Measurements from ENCODE around the gene NIPAL3.
"Not testable (repeated sequence)": the region's sequence is repeated elsewhere in the genome, so short reads cannot be mapped to it uniquely, and the experiment has no call there.

NIPAL3 gene

DNA sequence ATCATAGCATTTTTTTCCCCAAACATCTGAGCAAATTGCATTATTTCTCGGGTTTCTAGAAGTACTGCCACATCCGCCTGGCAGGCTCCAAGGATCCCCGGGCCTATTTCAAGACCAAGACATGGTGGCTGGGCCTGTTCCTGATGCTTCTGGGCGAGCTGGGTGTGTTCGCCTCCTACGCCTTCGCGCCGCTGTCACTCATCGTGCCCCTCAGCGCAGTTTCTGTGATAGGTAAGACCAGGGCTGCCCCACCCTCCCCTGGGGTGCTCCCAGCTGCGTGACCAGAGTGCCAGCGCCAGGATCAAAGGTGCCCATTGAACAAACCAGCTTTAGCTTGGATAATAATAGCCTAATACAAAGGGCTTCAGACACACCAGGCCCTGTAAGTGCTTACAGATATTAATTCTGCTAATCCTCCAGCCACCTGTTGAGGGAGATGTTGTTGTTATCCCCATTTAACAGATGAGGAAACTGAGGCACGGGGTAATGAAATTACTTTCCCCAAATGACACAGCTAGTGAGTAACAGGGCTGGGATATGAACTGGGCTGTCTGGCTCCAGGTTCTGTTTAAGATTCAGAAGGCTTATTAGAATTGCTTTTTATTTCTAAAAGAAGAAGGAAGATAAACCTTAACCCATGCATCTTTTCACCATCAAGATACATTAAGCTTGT is 26.5 kb downstream of the NIPAL3 start:
- H3K4me3 ChIP-seq (ENCODE audit: low read depth, low read length) = no peak overlapping the region
- DNase-seq (ENCODE audit: low read depth) = no peak

DNA sequence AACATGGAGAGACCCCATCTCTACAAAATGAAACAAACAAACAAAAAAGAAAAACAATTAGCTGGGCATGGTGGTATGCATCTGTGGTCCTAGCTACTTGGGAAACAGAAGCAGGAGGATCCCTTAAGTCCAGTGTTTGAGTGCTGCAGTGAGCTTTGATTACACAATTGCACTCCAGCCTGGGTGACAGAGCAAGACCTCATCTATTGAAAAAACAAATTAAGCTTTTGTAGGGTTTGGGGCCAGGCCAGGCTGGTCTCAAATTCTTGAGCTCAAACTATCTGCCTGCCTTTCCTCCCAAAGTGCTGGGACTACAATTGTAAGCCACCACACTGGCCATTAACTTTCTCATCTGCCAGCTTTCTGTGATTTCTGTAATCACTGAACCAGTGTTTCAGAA is 27.2 kb downstream of the NIPAL3 start:
- TF ChIP-seq, protein P1, sequence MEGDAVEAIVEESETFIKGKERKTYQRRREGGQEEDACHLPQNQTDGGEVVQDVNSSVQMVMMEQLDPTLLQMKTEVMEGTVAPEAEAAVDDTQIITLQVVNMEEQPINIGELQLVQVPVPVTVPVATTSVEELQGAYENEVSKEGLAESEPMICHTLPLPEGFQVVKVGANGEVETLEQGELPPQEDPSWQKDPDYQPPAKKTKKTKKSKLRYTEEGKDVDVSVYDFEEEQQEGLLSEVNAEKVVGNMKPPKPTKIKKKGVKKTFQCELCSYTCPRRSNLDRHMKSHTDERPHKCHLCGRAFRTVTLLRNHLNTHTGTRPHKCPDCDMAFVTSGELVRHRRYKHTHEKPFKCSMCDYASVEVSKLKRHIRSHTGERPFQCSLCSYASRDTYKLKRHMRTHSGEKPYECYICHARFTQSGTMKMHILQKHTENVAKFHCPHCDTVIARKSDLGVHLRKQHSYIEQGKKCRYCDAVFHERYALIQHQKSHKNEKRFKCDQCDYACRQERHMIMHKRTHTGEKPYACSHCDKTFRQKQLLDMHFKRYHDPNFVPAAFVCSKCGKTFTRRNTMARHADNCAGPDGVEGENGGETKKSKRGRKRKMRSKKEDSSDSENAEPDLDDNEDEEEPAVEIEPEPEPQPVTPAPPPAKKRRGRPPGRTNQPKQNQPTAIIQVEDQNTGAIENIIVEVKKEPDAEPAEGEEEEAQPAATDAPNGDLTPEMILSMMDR (IDR thresholded peaks at IDR 0.05; ENCODE audit: insufficient read depth, low read depth, low read length, missing control alignments) = no peak
- H3K4me3 ChIP-seq (ENCODE audit: low read depth, low read length) = no peak overlapping the region
- no peak for DNase-seq (ENCODE audit: low read depth)

More for the DNA sequence above, 26.5 kb downstream of the NIPAL3 start:
- TF ChIP-seq, protein P1 (IDR thresholded peaks at IDR 0.05; ENCODE audit: insufficient read depth, low read depth, low read length, missing control alignments) = no peak

DNA sequence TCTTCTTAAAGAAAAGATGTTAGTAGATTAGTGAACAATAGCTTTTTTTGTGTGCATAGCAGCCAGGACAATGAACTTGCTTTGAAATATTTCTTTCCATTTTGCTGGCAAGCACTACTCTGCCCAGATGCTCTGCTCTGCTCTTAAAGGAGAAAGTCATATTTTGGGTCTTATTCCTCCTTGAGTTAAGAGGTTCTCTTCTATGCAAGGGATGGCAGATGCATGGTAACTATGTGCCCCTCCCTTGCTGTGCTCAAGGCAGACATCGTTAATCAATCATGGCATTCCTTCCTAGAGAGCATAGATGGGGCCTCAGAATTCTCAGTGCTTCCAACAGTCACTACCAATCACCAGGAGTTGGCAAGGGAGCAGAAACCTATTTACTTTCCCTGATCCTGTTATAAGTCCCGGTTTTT is 27.6 kb downstream of the NIPAL3 start:
- DNase-seq (ENCODE audit: low read depth) = no peak
- H3K4me3 ChIP-seq (ENCODE audit: low read depth, low read length) = no peak overlapping the region
- TF ChIP-seq, protein P1 (IDR thresholded peaks at IDR 0.05; ENCODE audit: insufficient read depth, low read depth, low read length, missing control alignments) = no peak

DNA sequence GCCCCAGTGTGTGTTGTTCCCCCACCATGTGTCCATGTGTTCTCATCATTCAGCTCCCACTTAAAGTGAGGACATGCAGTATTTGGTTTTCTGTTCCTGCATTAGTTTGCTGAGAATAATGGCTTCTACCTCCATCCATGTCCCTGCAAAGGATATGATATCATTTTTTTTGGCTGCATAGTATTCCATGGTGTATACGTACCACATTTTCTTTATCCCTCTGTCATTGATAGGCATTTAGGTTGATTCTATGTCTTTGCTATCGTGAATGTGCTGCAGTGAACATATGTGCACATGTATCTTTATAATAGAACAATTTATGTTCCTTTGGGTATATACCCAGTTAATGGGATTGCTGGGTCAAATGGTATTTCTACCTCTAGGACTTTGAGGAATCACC is 30.8 kb downstream of the NIPAL3 start:
- H3K4me3 ChIP-seq (ENCODE audit: low read depth, low read length); DNase-seq (ENCODE audit: low read depth): not testable (repeated sequence)

DNA sequence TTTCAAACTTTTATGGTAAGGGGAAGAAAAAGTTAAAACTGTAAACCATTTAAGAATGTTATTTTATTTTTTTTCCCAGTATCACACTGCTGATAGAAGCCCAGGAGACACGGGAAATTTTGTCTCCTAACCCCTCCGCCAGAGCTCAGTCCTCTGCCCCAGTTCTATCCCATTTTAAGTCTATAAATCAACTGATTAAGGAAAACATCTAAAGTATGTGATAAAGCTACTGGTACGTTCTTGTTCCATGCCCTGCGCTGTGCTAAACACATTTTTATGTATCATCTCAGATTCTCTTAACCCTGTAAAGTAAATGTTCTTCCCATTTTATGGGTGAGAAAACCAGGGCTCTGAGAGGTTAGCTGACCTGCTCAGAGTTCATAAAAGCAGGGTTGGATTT is 34.7 kb downstream of the NIPAL3 start:
- TF ChIP-seq, protein P1 (IDR thresholded peaks at IDR 0.05; ENCODE audit: insufficient read depth, low read depth, low read length, missing control alignments) = no peak
- no peak overlapping the region for H3K4me3 ChIP-seq (ENCODE audit: low read depth, low read length)
- no peak for DNase-seq (ENCODE audit: low read depth)

DNA sequence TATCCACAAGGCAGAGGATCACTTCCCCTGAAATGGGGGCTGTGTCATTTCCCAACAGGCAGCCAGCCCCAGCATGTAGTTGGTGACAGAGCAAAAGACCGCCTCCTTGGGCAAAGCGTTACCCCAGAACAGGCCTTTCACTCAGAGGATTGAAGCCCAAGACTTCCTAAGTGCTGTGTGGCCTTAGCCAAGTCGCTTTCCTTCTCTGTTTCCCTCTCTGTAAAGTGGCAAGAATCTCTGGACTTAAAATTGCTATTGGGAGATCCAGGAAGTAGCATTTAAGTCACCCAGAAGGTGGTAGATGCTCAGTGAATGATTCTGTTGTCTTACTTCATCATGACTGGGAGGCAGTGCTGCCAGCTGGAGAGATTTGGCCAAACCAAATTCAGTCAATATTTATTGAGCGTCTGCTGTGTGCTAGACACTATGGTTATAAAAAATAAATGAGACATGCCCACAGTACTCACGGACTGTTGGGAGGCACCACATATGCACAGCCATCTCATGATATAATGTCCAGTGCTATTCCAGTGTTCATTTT is 35.3 kb downstream of the NIPAL3 start:
- TF ChIP-seq, protein P1 (IDR thresholded peaks at IDR 0.05; ENCODE audit: insufficient read depth, low read depth, low read length, missing control alignments) = no peak
- H3K4me3 ChIP-seq (ENCODE audit: low read depth, low read length) = no peak overlapping the region
- no peak for DNase-seq (ENCODE audit: low read depth)

DNA sequence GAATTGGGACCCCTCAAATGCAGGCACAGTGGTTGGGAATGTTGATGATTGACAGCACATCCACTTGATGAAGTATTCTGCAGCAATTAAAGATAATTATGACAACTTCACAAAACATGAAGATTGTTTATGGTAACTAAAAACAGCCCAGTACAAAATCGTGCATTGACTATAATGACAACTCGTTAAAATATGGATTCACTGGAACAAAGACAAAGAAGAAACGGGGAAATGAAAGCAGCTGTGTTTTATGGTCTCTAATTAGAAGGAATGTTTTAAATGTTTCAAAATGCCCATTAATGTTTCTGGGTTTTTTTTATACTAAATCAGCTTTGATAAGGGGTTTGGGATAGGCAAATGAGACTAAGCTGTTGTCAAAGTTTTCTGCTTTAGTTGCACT is 36.1 kb downstream of the NIPAL3 start:
- no peak for DNase-seq (ENCODE audit: low read depth)
- H3K4me3 ChIP-seq (ENCODE audit: low read depth, low read length) = no peak overlapping the region
- TF ChIP-seq, protein P1 (IDR thresholded peaks at IDR 0.05; ENCODE audit: insufficient read depth, low read depth, low read length, missing control alignments) = no peak

All from GM12865 (cell line).